ENCODE data around the gene XCR1.

Gene XCR1

GRCh38 chr3:45967724-45968123, 59.6 kb downstream of the XCR1 start:
- no peak for TF ChIP-seq CTCF (IDR thresholded peaks at IDR 0.05; ENCODE audit: borderline replicate concordance, insufficient read depth, low read depth, low read length)
- H3K4me3 ChIP-seq (ENCODE audit: low read depth, low read length) = no peak overlapping the region

Data from GM12875 (cell line).